COR-L47 (cell line): ENCODE results near the gene AQP1.

Source experiments
- DNase-seq: peaks from one replicate; lab custom pipeline; 2025; lab: John Stamatoyannopoulos, UW

The AQP1 gene

GRCh38 chr7:30906515-30907240, 5.0 kb upstream of the AQP1 start:
- DNase-seq, result no peak

GRCh38 chr7:30907527-30908267, 4.0 kb upstream of the AQP1 start:
- DNase-seq, result no peak

GRCh38 chr7:30908681-30909080, 3.0 kb upstream of the AQP1 start:
- DNase-seq, result no peak

- DNase-seq, result no peak
Measured at GRCh38 chr7:30909431-30909830, 2.2 kb upstream of the AQP1 start.

GRCh38 chr7:30910411-30911073, 1.1 kb upstream of the AQP1 start:
- DNase-seq, result no peak

GRCh38 chr7:30911133-30911532, 520 bp upstream of the AQP1 start:
- DNase-seq, result no peak

- no peak for DNase-seq
Measured at GRCh38 chr7:30912021-30912730, 523 bp downstream of the AQP1 start.

GRCh38 chr7:30912731-30912985, 1.0 kb downstream of the AQP1 start:
- no peak for DNase-seq

GRCh38 chr7:30912986-30913811, 1.5 kb downstream of the AQP1 start:
- no peak for DNase-seq

- no peak for DNase-seq
Measured at GRCh38 chr7:30913821-30914515, 2.3 kb downstream of the AQP1 start.

- DNase-seq, result no peak
Measured at GRCh38 chr7:30914596-30914995, 2.9 kb downstream of the AQP1 start.

GRCh38 chr7:30915005-30915601, 3.5 kb downstream of the AQP1 start:
- no peak for DNase-seq

- no peak for DNase-seq
Measured at GRCh38 chr7:30915751-30916150, 4.1 kb downstream of the AQP1 start.

- DNase-seq, result no peak
Measured at GRCh38 chr7:30916255-30916654, 4.6 kb downstream of the AQP1 start.

- DNase-seq, result no peak
Measured at GRCh38 chr7:30916767-30917166, 5.1 kb downstream of the AQP1 start.

GRCh38 chr7:30917216-30917893, 5.7 kb downstream of the AQP1 start:
- DNase-seq, result no peak

- no peak for DNase-seq
Measured at GRCh38 chr7:30918676-30919075, 7.0 kb downstream of the AQP1 start.

- peak; percentile 46 for DNase-seq
Measured at GRCh38 chr7:30920021-30920583, 8.4 kb downstream of the AQP1 start.

- no peak for DNase-seq
Measured at GRCh38 chr7:30920584-30921539, 9.2 kb downstream of the AQP1 start.
